Right lobe of liver (tissue), 4 donors: ENCODE measurements around the gene DNAJC11.

Experiments used
- CTCF ChIP-seq, 4 donors: fragments of 200-600 bp in 3 of 4; fragments of 450-650 bp in 1 of 4; IDR thresholded peaks; one replicate each; pipeline versions ENCODE4 v1.5.1 to v1.8.0; 2016 to 2022; ENCODE audit warnings: antibody characterized with exemption in 4 of 4, mild to moderate bottlenecking in 2 of 4
- POLR2A ChIP-seq: fragments of 450-650 bp; IDR thresholded peaks from one replicate; pipeline ENCODE4 v1.6.1; 2017; ENCODE audit warnings: antibody characterized with exemption, mild to moderate bottlenecking
- donor health status: DM: no; HTN: no; CAD: no.
- donor health status: DM: no; HTN: no; CAD: no.
- donor health status: DM: no; HTN: yes; CAD: no.

GRCh38 chr1:6685381-6685780 lies 16.2 kb downstream of the DNAJC11 start:
- TF ChIP-seq CTCF (IDR thresholded peaks at IDR 0.05) (no peak), POLR2A (no peak)
